CD4-positive, alpha-beta T cell treated with Interleukin-10 for 1 hour (primary cell): ENCODE data around the gene CPA1.

Experiments used
- DNase-seq: peaks from one replicate; pipeline ENCODE4 v3.0.0-alpha.2; 2020

The CPA1 gene

GRCh38 chr7:130432886-130433285 lies 52.6 kb downstream of the CPA1 start:
- DNase-seq, result no peak

- DNase-seq, result no peak
Observed at GRCh38 chr7:130433301-130433700, 53.0 kb downstream of the CPA1 start.

GRCh38 chr7:130435311-130435854 lies 55.1 kb downstream of the CPA1 start:
- DNase-seq, result no peak

GRCh38 chr7:130436253-130436652 lies 56.0 kb downstream of the CPA1 start:
- DNase-seq, result no peak
